Measurements from ENCODE around the gene DCBLD1. TPM values are rescaled to one million over a fixed set of nuclear protein-coding genes. Genes with fewer than 3 reads are reported as not detected.

DCBLD1 gene
- total and polyA plus RNA-seq, 4 donors, result 2.7 to 10.4 (median 4.4) TPM

GRCh38 chr6:117496383-117496990 lies 14.0 kb downstream of the DCBLD1 start (continued):
- TF ChIP-seq, protein P1, sequence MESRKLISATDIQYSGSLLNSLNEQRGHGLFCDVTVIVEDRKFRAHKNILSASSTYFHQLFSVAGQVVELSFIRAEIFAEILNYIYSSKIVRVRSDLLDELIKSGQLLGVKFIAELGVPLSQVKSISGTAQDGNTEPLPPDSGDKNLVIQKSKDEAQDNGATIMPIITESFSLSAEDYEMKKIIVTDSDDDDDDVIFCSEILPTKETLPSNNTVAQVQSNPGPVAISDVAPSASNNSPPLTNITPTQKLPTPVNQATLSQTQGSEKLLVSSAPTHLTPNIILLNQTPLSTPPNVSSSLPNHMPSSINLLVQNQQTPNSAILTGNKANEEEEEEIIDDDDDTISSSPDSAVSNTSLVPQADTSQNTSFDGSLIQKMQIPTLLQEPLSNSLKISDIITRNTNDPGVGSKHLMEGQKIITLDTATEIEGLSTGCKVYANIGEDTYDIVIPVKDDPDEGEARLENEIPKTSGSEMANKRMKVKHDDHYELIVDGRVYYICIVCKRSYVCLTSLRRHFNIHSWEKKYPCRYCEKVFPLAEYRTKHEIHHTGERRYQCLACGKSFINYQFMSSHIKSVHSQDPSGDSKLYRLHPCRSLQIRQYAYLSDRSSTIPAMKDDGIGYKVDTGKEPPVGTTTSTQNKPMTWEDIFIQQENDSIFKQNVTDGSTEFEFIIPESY (IDR thresholded peaks at IDR 0.05), result no peak
- no peak for TF ChIP-seq JUND (IDR thresholded peaks at IDR 0.05)
- TF ChIP-seq FOXA1 (IDR thresholded peaks at IDR 0.05), result no peak
- TF ChIP-seq, protein P2, sequence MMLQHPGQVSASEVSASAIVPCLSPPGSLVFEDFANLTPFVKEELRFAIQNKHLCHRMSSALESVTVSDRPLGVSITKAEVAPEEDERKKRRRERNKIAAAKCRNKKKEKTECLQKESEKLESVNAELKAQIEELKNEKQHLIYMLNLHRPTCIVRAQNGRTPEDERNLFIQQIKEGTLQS (IDR thresholded peaks at IDR 0.05), result no peak
- no peak for TF ChIP-seq SP1 (IDR thresholded peaks at IDR 0.05)

DNA sequence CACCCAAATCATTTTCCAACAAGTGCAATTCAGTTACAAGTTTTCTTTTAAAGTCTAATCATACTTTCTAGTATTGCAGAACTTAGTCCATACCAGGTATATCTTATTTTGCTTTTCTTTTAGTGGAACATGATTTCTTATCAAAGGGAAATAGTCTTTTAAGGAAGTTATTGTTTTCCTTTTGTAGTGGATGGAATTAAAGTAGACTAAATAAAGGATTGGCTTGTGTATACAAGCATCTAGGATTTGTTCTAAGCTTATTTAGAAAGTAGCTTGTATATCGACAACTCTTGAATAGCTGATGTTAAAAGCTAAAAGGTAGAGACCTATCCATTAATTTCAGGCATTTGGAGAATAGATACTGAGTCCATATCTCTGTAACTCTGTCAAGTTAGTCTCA lies 14.8 kb downstream of the DCBLD1 start:
- Histone ChIP-seq H3K36me3 (ENCODE audit: control insufficient read depth in 4 of 4, insufficient read depth in 3 of 4, low read depth in 1 of 4, low read length in 3 of 4) (no peaks in the 10 kb centered on the region), H3K9ac (ENCODE audit: low read depth in 1 of 2, low read length in 2 of 2) (no peak overlapping the region), H3K27me3 (ENCODE audit: control insufficient read depth in 4 of 4, insufficient read depth in 4 of 4, low read length in 3 of 4) (no peaks in the 10 kb centered on the region), H3K9me3 (ENCODE audit: control insufficient read depth in 4 of 4, low read length in 3 of 4) (no peaks in the 10 kb centered on the region), H3K4me1 (ENCODE audit: control insufficient read depth in 4 of 4, insufficient read depth in 4 of 4, low read length in 3 of 4) (peaks cover 2 to 9% (median 6%) of the 10 kb centered on the region in 4 donors), H3K4me3 (ENCODE audit: low read depth in 1 of 3, low read length in 3 of 3) (no peak overlapping the region), H3K27ac (ENCODE audit: low read depth in 1 of 2, low read length in 2 of 2) (no peak overlapping the region)
- 78% methylated on average over 1 of the region's 1 CpG for WGBS
- DNase-seq (ENCODE audit: low spot score), result no peak
- no peak for TF ChIP-seq NR2F2 (IDR thresholded peaks at IDR 0.05)
- TF ChIP-seq CTCF (IDR thresholded peaks at IDR 0.05; ENCODE audit: low read depth, low read length, missing input control), result no peak
- TF ChIP-seq RAD21 (IDR thresholded peaks at IDR 0.05), result no peak
- no peak for TF ChIP-seq GABPA (IDR thresholded peaks at IDR 0.05 in 1 of 2, conservative IDR thresholded peaks at IDR 0.05 in 1 of 2)
- TF ChIP-seq JUND (IDR thresholded peaks at IDR 0.05), result no peak
- TF ChIP-seq, protein P3, sequence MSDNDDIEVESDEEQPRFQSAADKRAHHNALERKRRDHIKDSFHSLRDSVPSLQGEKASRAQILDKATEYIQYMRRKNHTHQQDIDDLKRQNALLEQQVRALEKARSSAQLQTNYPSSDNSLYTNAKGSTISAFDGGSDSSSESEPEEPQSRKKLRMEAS (IDR thresholded peaks at IDR 0.05), result no peak
- TF ChIP-seq TAF1 (conservative IDR thresholded peaks at IDR 0.05), result no peak
- no peak for TF ChIP-seq RXRA (IDR thresholded peaks at IDR 0.05)
- no peak for TF ChIP-seq FOXA2 (IDR thresholded peaks at IDR 0.05)
- TF ChIP-seq HNF4G (IDR thresholded peaks at IDR 0.05), result no peak
- TF ChIP-seq, protein P1 (IDR thresholded peaks at IDR 0.05), result no peak
- TF ChIP-seq YY1 (IDR thresholded peaks at IDR 0.05), result no peak
- TF ChIP-seq FOXA1 (IDR thresholded peaks at IDR 0.05), result no peak
- TF ChIP-seq EGR1 (IDR thresholded peaks at IDR 0.05; ENCODE audit: low read depth in 2 of 2), result no peak
- no peak for TF ChIP-seq HNF4A (conservative IDR thresholded peaks at IDR 0.05)
- no peak for TF ChIP-seq SP1 (IDR thresholded peaks at IDR 0.05)
- TF ChIP-seq, protein P2 (IDR thresholded peaks at IDR 0.05), result no peak
- TF ChIP-seq, protein P4, sequence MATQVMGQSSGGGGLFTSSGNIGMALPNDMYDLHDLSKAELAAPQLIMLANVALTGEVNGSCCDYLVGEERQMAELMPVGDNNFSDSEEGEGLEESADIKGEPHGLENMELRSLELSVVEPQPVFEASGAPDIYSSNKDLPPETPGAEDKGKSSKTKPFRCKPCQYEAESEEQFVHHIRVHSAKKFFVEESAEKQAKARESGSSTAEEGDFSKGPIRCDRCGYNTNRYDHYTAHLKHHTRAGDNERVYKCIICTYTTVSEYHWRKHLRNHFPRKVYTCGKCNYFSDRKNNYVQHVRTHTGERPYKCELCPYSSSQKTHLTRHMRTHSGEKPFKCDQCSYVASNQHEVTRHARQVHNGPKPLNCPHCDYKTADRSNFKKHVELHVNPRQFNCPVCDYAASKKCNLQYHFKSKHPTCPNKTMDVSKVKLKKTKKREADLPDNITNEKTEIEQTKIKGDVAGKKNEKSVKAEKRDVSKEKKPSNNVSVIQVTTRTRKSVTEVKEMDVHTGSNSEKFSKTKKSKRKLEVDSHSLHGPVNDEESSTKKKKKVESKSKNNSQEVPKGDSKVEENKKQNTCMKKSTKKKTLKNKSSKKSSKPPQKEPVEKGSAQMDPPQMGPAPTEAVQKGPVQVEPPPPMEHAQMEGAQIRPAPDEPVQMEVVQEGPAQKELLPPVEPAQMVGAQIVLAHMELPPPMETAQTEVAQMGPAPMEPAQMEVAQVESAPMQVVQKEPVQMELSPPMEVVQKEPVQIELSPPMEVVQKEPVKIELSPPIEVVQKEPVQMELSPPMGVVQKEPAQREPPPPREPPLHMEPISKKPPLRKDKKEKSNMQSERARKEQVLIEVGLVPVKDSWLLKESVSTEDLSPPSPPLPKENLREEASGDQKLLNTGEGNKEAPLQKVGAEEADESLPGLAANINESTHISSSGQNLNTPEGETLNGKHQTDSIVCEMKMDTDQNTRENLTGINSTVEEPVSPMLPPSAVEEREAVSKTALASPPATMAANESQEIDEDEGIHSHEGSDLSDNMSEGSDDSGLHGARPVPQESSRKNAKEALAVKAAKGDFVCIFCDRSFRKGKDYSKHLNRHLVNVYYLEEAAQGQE (IDR thresholded peaks at IDR 0.05), result no peak

Measured in liver (tissue), 9 donors.